ENCODE data around the gene SERGEF.

- no peak for TF ChIP-seq POLR2A (IDR thresholded peaks at IDR 0.05)
- no peak for TF ChIP-seq EP300 (IDR thresholded peaks at IDR 0.05)
These were observed 134.1 kb downstream of the SERGEF start for GRCh38 chr11:17878743-17879142.

Data from tibial nerve (tissue), 3 donors.